SJCRH30 (cell line): Measurements from ENCODE around the gene NCEH1. TPM values are rescaled to one million over a fixed set of nuclear protein-coding genes. Genes with fewer than 3 reads are reported as not detected.
"Not testable (repeated sequence)": the region's sequence is repeated elsewhere in the genome, so short reads cannot be mapped to it uniquely, and the experiment has no call there.

Source experiments
- DNase-seq, 2 experiments: peaks; one replicate each; pipeline ENCODE4 v3.0.0-alpha.2; 2015 to 2020
- H3K27ac ChIP-seq: fragments of 250-450 bp; sonication (Bioruptor Pico); 2 replicates; pipeline ENCODE4 v1.5.1; 2020; ENCODE audit warnings: mild to moderate bottlenecking, moderate library complexity
- H3K27me3 ChIP-seq: fragments of 250-450 bp; sonication (Bioruptor Pico); 2 replicates; pipeline ENCODE4 v1.5.1; 2020; ENCODE audit warnings: mild to moderate bottlenecking, moderate library complexity
- H3K36me3 ChIP-seq: fragments of 250-450 bp; sonication (Bioruptor Pico); 2 replicates; pipeline ENCODE4 v1.5.1; 2020; ENCODE audit warnings: mild to moderate bottlenecking, moderate library complexity
- H3K4me1 ChIP-seq: fragments of 250-450 bp; sonication (Bioruptor Pico); 2 replicates; pipeline ENCODE4 v1.5.1; 2020; ENCODE audit warnings: mild to moderate bottlenecking, moderate library complexity
- H3K4me3 ChIP-seq: fragments of 250-450 bp; sonication (Bioruptor Pico); 2 replicates; pipeline ENCODE4 v1.5.1; 2020; ENCODE audit warnings: mild to moderate bottlenecking, moderate library complexity
- H3K9me3 ChIP-seq: fragments of 250-450 bp; sonication (Bioruptor Pico); replicated peaks from 2 replicates; pipeline ENCODE4 v1.5.1; 2020; ENCODE audit warnings: mild to moderate bottlenecking, moderate library complexity
- total RNA-seq: library from RNA; depleted of rRNA; stranded (reverse); fragments of >200 nt; shearing (Covaris generic); gene quantifications from 2 replicates; pipeline ENCODE4 v1.2.3, GENCODE V29; 2014; rRNA removed

The NCEH1 gene, protein sequence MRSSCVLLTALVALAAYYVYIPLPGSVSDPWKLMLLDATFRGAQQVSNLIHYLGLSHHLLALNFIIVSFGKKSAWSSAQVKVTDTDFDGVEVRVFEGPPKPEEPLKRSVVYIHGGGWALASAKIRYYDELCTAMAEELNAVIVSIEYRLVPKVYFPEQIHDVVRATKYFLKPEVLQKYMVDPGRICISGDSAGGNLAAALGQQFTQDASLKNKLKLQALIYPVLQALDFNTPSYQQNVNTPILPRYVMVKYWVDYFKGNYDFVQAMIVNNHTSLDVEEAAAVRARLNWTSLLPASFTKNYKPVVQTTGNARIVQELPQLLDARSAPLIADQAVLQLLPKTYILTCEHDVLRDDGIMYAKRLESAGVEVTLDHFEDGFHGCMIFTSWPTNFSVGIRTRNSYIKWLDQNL
- 1.1 and 1.4 TPM in 2 replicates for total RNA-seq

DNA sequence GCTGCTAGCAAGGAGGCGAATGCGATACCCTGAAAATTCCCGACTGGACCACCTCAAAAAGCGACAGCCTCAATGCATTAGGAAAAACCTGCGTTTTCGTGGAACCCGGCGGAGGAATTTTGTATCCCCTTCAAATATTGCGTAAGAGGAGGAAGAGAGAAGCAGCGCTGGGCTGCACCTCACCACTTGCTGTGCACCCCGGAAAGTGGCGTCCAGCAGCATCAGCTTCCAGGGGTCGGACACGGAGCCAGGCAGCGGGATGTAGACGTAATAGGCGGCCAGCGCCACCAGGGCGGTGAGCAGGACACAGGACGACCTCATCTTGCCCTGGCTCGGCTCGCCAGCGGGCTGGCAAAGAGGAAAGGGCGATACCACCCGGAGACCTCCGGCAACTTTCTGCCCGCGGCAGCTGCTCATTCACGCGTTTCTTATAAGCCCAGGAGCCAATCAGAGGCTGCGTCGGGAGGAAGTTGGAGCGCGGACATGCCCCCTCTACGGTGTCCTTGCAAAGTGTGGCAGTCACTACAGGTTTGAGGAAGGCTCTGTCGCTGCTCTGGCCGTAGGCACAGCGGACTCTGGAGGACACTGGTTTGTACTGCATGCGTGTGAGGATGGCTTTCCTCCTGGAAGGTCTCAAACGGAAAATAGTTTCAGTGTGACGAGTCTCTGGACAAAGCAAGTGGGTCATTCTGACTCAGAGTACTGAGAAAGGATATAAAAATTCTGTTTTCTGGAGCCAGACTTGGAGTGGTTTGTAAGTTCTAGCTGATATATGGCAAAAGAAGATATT, at the start of gene NCEH1:
Gene NCEH1, minus strand, starts transcription at position 404 of the 790 bp plus-strand sequence. Its CDS starts 83 bp downstream, at position 321.
- Histone ChIP-seq H3K36me3 (no peaks in the 10 kb centered on the region), H3K4me3 (peak within 1 kb of the TSS; percentile 75), H3K9me3 (no peaks in the 10 kb centered on the region), H3K4me1 (no peaks in the 10 kb centered on the region), H3K27me3 (no peaks in the 10 kb centered on the region), H3K27ac (peak within 1 kb of the TSS; percentile 25; the same call in 1 of the 2 replicates)
- peak; percentile 81 to 85 for DNase-seq

DNA sequence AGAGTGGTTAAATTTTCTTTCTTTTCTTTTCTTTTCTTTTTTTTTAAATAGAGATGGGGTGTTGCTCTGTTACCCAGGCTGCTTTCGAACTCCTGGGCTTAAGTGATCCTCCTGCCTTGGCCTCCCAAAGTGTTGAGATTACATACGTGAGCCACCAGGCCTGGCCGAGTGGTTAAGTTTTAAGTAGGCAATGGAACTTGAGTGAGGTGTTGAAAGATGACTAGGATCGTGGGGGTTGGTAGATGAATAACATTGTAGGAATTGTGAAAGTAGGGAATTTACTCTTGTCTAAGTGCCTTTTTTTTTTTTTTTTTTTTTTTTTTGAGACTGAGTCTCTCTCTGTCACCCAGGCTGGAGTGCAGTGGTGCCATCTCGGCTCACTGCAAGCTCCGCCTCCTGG, 49.5 kb upstream of the NCEH1 start:
- not testable (repeated sequence) for H3K27me3 ChIP-seq, DNase-seq, H3K4me3 ChIP-seq, H3K27ac ChIP-seq, H3K9me3 ChIP-seq, H3K4me1 ChIP-seq
- peaks cover 11% of the 10 kb centered on the region for H3K36me3 ChIP-seq

GRCh38 chr3:172753125-172753524, 42.3 kb upstream of the NCEH1 start:
- no peak overlapping the region for H3K27ac ChIP-seq
- no peak overlapping the region for H3K4me3 ChIP-seq
- peaks cover 8% of the 10 kb centered on the region; the same call in 1 of the 2 replicates for H3K36me3 ChIP-seq
- H3K9me3 ChIP-seq: no peaks in the 10 kb centered on the region
- no peaks in the 10 kb centered on the region for H3K27me3 ChIP-seq
- DNase-seq: no peak
- H3K4me1 ChIP-seq: no peaks in the 10 kb centered on the region

- peaks cover 8% of the 10 kb centered on the region; the same call in 1 of the 2 replicates for H3K36me3 ChIP-seq
These were observed 41.8 kb upstream of the NCEH1 start for GRCh38 chr3:172752651-172753050.

DNA sequence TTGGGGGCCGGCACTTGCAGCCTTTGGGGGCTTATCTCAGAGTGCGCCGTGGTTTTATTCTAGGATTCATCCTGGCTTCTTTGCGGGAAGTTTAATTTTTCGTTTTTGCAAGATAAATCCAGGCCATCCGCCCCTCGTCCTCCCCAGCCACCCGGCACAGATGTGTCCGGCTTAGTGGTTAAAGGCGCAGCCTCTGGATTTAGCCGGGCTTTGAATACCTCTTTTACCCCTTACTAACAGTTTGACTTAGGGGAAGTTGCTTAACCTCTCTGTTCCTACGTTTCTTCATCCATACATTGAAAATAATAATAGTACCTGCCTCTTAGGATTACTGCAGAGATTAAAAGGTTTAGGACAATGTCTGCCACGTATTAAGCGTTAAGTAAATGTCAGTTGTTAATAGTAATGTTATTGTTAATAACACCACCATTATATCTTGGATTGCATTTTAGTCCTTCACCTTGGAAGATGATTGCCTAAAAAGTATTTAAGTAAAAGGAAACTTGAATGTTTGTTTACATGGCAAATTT, 40.4 kb upstream of the NCEH1 start:
- no peaks in the 10 kb centered on the region for H3K4me1 ChIP-seq
- H3K36me3 ChIP-seq: peaks cover 8% of the 10 kb centered on the region; the same call in 1 of the 2 replicates
- H3K27ac ChIP-seq: peak overlapping the region; percentile 95
- peak in 1 of 2 experiments; percentile 44 for DNase-seq
- peak overlapping the region; percentile 72 for H3K4me3 ChIP-seq
- no peaks in the 10 kb centered on the region for H3K9me3 ChIP-seq
- no peaks in the 10 kb centered on the region for H3K27me3 ChIP-seq

More at GRCh38 chr3:172752651-172753050, 41.8 kb upstream of the NCEH1 start:
- no peaks in the 10 kb centered on the region for H3K27me3 ChIP-seq
- no peaks in the 10 kb centered on the region for H3K4me1 ChIP-seq
- no peak for DNase-seq
- H3K4me3 ChIP-seq: no peak overlapping the region
- no peak overlapping the region for H3K27ac ChIP-seq
- no peaks in the 10 kb centered on the region for H3K9me3 ChIP-seq

- peaks cover 3% of the 10 kb centered on the region; the same call in 1 of the 2 replicates for H3K36me3 ChIP-seq
- H3K27me3 ChIP-seq: no peaks in the 10 kb centered on the region
- H3K4me1 ChIP-seq: no peaks in the 10 kb centered on the region
- no peaks in the 10 kb centered on the region for H3K9me3 ChIP-seq
- H3K4me3 ChIP-seq: peak within 1 kb of the TSS; percentile 72
- DNase-seq: peak; percentile 92 to 95
- peak within 1 kb of the TSS; percentile 95 for H3K27ac ChIP-seq
These were observed 39.7 kb upstream of the NCEH1 start, which contains the start of gene ECT2 for GRCh38 chr3:172750368-172751174. TSS of gene ECT2 (plus strand) at chr3:172750726. CDS start at chr3:172754531, 3,805 bp downstream.

- no peaks in the 10 kb centered on the region for H3K27me3 ChIP-seq
- peaks cover 3% of the 10 kb centered on the region; the same call in 1 of the 2 replicates for H3K36me3 ChIP-seq
- peak overlapping the region; percentile 72 for H3K4me3 ChIP-seq
- no peak for DNase-seq
- H3K9me3 ChIP-seq: no peaks in the 10 kb centered on the region
- H3K4me1 ChIP-seq: no peaks in the 10 kb centered on the region
- peak overlapping the region; percentile 95 for H3K27ac ChIP-seq
These were observed 39.2 kb upstream of the NCEH1 start for GRCh38 chr3:172750069-172750367.

DNA sequence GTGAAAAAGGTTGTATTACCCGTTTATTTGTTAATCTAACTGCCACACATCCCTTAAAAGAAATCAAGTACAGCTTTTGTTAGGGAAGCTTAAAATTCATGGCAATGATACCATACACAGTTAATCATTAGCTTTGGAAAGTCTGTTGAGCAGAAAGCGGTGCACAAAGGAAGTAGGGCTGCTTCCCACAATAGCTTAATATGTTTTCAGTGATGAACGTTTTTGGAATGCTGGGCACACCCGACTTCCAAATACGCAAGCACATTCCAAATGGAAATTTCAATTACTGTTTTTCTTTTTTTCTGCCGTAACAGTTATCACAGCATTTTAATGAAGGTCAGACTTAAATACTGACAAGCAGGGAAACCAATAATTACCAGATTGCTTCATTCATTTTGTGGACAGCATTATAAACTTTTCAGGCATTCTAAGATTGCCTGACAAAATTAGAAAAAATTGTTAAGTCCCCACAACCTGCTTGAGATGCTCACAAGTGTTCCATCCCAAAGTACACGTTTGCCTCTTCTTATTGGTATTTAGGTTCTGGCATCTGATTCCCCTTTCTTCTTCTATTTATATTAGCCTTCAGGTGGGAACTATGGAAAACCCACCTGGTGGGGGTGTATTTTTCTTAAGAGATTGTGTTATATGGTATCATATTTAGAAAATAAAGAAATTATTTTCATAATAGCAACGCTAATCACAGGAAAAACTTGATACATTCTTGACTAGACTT, 38.5 kb upstream of the NCEH1 start:
- no peaks in the 10 kb centered on the region for H3K36me3 ChIP-seq
- peak overlapping the region; percentile 19 for H3K4me3 ChIP-seq
- H3K4me1 ChIP-seq: no peaks in the 10 kb centered on the region
- peak in 1 of 2 experiments; percentile 3 for DNase-seq
- H3K9me3 ChIP-seq: no peaks in the 10 kb centered on the region
- peak overlapping the region; percentile 95 for H3K27ac ChIP-seq
- H3K27me3 ChIP-seq: no peaks in the 10 kb centered on the region

DNA sequence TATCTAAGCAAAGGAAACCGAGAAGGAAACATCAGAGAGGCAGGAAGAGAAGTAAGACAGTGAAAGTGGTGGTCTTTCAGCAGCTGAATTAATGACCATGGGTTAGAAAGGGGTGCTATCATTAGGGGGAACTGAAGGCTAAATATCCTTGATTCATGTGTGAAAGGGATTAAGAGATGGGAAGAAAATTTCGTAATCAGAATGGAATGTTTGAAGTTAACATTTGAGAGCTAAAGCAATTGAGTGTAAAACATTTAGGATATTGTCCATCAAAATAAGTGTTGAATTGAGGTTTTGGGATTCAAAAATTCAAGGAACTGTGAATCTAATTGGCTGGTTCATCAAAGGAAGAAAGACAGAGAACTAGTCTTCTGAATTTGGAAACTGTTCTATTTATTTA, 35.6 kb upstream of the NCEH1 start:
- Histone ChIP-seq H3K4me1 (no peaks in the 10 kb centered on the region), H3K27ac (no peak overlapping the region), H3K9me3 (no peaks in the 10 kb centered on the region), H3K36me3 (no peaks in the 10 kb centered on the region), H3K4me3 (no peak overlapping the region), H3K27me3 (no peaks in the 10 kb centered on the region)
- no peak for DNase-seq

- no peaks in the 10 kb centered on the region for H3K36me3 ChIP-seq
- no peaks in the 10 kb centered on the region for H3K27me3 ChIP-seq
- H3K4me1 ChIP-seq: no peaks in the 10 kb centered on the region
- no peaks in the 10 kb centered on the region for H3K9me3 ChIP-seq
- H3K27ac ChIP-seq: no peak overlapping the region
- no peak overlapping the region for H3K4me3 ChIP-seq
- DNase-seq: no peak
These were observed 28.6 kb upstream of the NCEH1 start for GRCh38 chr3:172739462-172739861.

DNA sequence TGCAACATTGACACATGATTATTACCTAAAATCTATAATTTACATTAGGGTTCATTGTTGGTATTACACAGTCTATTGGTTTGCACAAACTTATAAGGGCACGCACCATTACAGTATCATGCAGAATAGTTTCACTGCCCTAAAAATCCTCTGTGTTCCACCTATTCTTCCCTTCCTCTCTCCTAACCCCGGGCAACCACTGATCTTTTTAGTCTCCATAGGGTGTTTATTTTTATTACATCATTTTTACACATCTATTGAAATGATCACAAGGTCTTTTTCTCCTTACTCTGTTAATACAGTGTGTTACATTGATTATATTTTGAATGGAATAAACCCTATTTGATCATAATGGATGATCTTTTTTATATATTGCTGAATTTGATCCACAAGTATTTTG, 24.1 kb upstream of the NCEH1 start:
- H3K9me3 ChIP-seq: no peaks in the 10 kb centered on the region
- H3K27me3 ChIP-seq: no peaks in the 10 kb centered on the region
- no peak overlapping the region for H3K4me3 ChIP-seq
- DNase-seq: no peak
- no peaks in the 10 kb centered on the region for H3K4me1 ChIP-seq
- H3K27ac ChIP-seq: no peak overlapping the region
- no peaks in the 10 kb centered on the region for H3K36me3 ChIP-seq

DNA sequence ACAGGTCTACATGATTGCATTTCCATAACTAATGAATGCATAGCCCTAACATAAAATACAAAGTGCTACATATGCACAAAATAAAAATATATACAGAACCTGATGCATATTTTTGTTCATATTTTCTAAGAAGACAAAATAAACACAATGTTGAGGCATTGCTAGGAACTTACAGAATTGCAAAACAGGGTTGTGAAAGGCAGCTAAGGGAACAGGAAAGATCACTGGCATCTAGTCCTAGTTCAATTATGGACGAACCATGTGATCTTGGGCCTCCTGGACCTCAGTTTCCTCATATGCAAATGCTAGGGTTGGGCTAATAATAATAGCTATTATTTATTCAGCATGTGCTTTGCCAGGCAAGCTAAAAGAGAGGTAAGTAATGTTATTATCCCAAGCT, 15.5 kb upstream of the NCEH1 start:
- Histone ChIP-seq H3K27ac (no peak overlapping the region), H3K9me3 (no peaks in the 10 kb centered on the region), H3K36me3 (no peaks in the 10 kb centered on the region), H3K4me1 (no peaks in the 10 kb centered on the region), H3K4me3 (no peak overlapping the region), H3K27me3 (no peaks in the 10 kb centered on the region)
- DNase-seq: no peak

DNA sequence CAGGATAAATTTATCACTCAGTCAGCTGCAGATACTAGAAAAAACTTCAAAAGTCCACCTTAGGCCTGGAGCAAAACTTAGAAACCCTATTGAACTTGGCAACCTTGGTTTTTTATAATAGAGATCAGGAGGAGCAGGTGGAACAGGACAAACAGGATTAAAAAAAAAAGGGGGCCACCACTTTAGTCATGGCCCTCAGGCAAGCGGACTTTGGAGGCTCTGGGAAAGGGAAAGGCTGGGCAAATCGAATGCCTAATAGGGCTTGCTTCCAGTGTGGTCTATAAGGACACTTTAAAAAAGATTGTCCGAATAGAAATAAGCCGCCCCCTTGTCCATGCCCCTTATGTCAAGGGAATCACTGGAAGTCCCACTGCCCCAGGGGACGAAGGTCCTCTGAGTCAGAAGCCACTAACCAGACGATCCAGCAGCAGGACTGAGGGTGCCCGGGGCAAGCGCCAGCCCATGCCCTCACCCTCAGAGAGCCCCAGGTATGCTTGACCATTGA, 11.7 kb upstream of the NCEH1 start:
- H3K27ac ChIP-seq, H3K4me1 ChIP-seq, H3K4me3 ChIP-seq, H3K36me3 ChIP-seq, H3K27me3 ChIP-seq, DNase-seq, H3K9me3 ChIP-seq: not testable (repeated sequence)
